Activated CD8-positive, alpha-beta memory T cell treated with anti-CD3 and anti-CD28 coated beads for 36 hours (primary cell): ENCODE results near the gene HSD3B1. TPM values are rescaled to one million over a fixed set of nuclear protein-coding genes. Genes with fewer than 3 reads are reported as not detected.

Source experiments
- CTCF ChIA-PET: fragments of 350-600 bp; sonication (Branson Sonifier 250); formaldehyde crosslinking; loops from one replicate; lab custom pipeline; 2021; ENCODE audit warnings: antibody characterized with exemption; lab: Charles Lee
- POLR2A ChIA-PET: fragments of 350-600 bp; sonication (Branson Sonifier 250); formaldehyde crosslinking; loops from one replicate; lab custom pipeline; 2021; ENCODE audit warnings: antibody characterized with exemption; lab: Charles Lee
- total RNA-seq, 2 experiments: library from RNA; stranded (reverse); gene quantifications; one replicate each; pipeline ENCODE4 v1.2.3, GENCODE V29; 2021

HSD3B1 gene
- total RNA-seq: not detected

DNA sequence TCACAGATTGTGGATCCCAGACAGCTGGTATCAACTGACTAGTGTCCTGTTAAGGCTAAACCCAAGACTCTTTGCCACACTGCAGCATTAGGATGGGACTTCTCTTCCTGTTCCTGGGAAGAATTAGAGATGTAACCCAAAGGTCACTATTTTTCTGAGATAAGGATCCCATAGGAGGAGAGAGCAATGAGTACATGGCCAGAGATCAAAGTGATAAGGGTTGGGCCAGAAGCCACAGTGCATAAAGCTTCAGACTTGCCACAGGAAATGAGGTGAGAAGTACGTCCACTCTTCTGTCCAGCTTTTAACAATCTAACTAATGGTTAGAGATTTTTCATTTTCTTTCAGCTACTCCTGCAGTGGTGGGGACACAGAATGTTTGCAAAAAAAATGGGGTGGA, at the start of gene HSD3B1:
HSD3B1 (plus strand) TSS at position 270 of the 400 bp plus-strand sequence. CDS start 267 bp downstream, outside the sequence.
- ChIA-PET POLR2A (no interaction called here), CTCF (no interaction called here)

- POLR2A ChIA-PET: no interaction called here
- CTCF ChIA-PET: no interaction called here
Measured at GRCh38 chr1:119462964-119463363, 44.0 kb upstream of the HSD3B1 start.

- POLR2A ChIA-PET: no interaction called here
- CTCF ChIA-PET: no interaction called here
Measured at GRCh38 chr1:119463569-119463968, 43.4 kb upstream of the HSD3B1 start.

DNA sequence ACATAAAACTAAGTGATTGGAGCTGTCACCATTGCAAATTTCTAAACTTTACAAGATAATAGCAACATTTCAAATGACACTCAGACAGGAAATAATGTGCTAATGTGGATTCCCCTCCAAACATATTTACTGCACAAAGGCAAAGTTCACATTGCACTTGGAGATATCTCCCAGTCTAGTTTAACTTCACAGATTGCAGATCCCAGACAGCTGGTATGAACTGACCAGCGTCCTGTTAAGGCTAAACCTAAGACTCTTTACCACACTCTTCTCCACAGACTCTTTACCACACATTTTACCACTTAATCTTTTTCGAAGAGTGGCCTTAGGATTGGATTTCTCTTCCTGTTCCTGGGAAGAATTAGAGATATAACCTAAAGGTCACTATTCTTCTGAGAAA, 40.6 kb upstream of the HSD3B1 start:
- ChIA-PET POLR2A (no interaction called here), CTCF (no interaction called here)

DNA sequence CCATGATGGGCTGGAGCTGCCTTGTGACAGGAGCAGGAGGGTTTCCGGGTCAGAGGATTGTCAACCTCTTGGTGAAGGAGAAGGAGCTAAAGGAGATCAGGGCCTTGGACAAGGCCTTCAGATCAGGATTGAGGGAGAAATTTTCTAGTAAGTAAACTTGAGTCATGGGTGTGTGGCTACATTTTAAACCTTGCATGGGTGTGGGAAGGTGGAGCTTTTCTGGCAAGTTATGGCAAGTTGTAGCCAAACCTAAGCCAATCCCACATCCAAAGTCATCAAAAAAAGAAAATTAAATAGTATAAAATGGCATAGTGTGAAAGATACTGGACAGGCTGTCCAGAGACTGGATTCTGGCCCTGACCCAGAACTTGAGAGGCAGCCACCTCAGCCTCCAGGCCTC, 39.8 kb upstream of the HSD3B1 start:
- ChIA-PET CTCF (no interaction called here), POLR2A (no interaction called here)

DNA sequence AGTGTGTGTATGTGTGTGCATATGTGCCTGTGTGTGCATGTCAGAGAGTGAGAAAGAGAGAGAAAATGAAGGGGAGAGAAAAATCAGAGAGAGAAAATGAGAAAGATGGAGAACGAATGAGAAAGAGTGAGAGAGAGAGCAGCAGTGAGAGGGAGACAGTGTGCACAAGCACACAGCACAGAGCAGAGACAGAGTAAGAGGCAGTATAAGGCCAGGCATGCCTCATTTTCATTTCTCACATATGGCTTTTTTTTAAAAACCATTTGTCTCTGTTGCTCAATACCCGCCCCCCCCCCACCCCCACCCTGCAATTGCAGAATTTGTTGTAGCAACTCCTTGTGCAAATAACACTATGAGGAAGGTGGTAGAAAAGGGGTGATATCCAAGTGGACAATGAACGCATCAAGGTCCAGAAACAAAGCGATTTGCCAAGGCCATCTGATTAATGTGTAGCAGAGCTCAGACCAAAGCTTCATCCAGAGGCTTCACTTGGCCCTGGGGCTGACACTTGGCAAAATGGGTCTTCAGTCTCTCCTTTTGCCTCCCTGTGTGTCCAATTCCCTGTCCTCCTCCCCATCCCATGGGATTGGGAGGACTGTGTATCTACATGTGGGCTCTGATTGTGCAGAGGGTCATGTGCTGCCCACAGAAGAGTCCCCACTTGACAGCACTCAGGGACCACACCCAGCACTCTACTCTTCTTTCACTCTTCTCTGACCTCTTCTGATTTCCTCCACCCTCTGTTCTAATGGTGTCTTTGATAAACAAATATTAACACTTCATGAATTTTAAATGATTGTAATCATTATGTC, 38.9 kb upstream of the HSD3B1 start:
- ChIA-PET CTCF (no interaction called here), POLR2A (no interaction called here)

DNA sequence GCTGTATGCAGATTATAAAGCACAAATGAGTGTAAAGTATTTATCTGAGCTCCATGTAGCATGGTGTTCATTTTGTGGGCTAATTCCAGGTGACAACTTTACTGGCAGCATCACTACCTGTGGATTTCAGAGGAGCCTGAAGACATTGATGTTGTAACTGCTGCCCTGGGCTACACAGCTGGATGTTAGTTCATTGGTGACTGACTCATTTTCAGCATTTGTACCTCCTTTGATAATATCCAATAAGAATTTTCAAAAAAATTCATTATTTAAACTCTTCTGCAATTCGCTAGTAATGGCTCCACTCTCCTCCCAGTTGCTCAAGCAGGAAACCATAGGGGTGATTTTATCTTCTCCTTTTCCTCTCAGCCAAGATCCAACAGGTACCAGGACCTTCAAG, 37.3 kb upstream of the HSD3B1 start:
- CTCF ChIA-PET: no interaction called here
- POLR2A ChIA-PET: no interaction called here

GRCh38 chr1:119470377-119470776, 36.6 kb upstream of the HSD3B1 start:
- POLR2A ChIA-PET: no interaction called here

DNA sequence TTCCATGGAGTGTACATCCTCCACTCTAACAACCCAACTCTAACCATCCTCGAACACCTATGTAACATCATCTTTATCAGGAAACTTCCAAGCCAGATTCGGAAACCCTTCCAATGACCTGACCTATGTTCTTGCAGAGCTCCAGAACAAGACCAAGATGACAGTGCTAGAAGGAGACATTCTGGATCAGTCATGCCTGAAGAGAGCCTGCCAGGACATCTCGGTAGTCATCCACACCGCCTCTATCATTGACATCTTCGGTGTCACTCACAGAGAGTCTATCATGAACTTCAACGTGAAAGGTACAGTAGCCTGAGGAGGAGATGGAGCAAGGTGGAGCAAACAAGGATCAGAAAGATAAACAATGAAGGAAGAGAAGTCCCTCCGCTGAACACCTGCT, 36.1 kb upstream of the HSD3B1 start:
- CTCF ChIA-PET: no interaction called here

More at GRCh38 chr1:119470377-119470776, 36.6 kb upstream of the HSD3B1 start:
- CTCF ChIA-PET: no interaction called here

DNA sequence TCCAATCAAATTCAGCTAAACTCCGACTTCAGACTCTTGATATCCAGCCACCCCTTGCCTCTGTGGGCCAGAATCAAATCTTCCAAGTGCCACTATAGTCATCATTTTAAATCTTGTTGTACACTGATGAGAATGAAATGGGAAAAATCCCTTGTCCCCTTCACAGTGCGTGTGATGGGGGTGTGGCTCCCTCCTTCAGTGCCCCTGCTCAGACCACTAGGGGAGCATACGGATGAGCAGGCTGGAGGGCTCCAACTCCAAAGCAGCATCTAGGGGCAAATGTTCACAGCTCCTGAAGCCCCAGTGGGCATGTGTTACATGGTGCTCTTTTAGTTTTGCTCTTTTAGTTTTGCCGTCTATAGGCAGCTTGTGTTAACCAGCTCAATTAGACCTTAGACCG, 35.4 kb upstream of the HSD3B1 start:
- POLR2A ChIA-PET: no interaction called here
- CTCF ChIA-PET: no interaction called here

More for the DNA sequence above, 36.1 kb upstream of the HSD3B1 start:
- POLR2A ChIA-PET: no interaction called here

DNA sequence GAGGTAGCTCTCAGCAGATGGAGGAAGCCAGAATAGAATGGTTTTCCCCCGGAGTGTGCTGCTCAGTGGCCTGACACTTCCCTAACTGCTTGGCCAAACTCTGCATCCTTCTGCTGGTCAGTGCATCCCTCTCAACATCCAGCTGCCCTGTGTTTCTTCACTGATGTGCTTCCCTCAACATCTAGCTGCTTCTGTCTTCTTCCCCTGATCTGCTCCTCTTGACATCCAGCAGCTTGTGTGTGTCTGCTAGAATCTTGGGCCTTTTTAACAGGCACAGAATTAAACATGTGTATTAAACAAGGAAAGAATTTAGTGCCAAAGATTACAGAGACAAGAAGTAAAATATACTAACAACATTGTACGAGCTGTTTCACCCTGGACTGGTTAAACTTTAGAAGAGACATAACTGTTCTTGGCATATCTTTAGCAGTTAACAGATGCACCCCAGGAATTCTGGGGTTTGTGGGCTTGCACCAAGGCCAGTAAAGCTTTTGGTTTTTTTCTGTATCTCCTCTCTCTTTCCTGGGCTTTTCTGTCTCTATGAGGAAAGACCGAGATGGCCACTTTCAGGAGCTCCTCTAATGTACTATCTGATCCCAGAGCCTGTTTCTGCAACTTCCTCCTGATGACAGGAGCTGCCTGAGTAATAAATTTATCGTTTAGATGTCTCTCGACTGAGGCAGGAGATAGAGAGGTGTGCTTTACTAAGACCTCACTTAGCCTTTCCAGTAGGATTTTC, 34.8 kb upstream of the HSD3B1 start:
- POLR2A ChIA-PET: no interaction called here
- CTCF ChIA-PET: no interaction called here

DNA sequence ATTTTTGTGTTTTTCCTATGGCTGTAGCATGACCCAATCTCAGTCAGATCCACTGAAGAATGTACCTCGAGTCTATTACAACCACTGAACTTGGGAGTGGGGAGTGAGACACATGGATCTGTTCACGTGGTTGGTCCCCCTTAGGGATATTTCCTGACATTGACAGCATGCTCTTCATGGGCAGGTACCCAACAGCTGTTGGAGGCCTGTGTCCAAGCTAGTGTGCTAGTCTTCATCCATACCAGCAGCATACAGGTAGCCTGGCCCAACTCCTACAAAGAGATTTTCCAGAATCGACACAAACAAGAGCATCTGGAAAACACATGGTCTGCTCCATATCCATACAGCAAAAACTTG, 34.2 kb upstream of the HSD3B1 start:
- ChIA-PET POLR2A (no interaction called here), CTCF (no interaction called here)

DNA sequence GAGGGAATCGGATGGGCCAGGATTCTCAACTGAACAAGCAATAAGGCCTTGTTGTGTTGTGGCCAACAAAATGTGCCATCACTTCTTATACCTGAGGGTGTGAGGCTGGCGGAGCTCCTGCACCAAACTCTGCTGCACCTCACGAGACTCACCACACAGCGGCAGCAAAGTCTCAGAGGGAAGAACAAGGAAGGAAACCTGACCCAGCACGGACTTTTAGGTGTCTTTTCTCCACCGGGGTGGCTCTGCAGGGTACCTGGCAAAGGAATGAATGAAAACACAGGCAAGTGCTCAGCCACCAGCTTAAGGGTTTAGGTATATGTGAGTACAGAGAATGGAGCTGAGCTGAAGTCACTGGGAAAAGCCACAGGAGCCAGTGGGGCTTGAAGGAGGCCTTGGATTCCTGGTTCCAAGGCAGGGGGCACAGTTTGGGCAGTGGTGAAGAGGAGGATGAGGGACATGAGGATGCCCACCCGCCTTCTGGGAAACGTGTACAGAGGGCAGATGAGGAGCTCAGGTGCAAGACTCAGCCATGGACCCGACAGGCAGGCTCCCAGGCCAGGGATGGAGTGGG, 31.1 kb upstream of the HSD3B1 start:
- POLR2A ChIA-PET: no interaction called here
- CTCF ChIA-PET: no interaction called here

- POLR2A ChIA-PET: no interaction called here
- CTCF ChIA-PET: no interaction called here
Measured at GRCh38 chr1:119477710-119478109, 29.3 kb upstream of the HSD3B1 start.

DNA sequence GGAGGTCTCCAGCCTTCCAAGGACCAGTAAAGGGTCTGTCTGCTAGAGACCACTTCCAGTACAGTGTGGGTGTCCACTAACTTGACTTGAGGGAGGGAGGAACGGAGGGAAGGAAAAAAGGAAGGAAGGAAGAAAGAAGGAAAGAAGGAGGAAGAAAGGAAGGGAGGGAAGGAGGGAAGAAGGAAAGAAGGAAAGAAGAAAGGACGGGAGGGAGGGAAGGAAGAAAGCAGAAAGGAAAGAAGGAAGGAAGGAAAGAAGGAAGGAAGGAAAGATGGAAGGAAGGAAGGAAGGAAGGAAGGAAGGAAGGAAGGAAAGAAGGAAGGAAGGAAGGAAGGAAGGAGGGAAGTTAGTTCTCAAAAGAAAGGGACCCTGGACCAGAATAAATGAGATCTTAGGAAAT, 26.8 kb upstream of the HSD3B1 start:
- POLR2A ChIA-PET: no interaction called here
- CTCF ChIA-PET: no interaction called here

DNA sequence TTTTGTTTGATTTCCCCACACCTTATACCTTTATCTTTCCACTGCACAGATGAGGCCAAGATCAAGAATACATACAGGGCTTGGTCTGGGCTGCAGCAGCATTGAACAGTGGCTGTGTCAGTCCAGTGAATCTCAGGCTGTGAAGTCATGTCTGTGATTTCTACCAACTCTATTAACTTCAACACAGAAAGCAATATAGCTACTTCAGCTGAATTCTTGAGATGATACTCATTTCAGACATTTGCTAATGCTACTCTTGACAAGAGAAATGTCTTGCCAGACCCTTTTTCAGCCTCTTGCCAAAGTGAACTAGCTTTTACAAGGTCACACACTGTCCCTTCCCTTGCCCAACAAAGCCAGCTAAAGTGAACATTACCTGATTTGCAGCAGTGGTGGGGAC, 25.1 kb upstream of the HSD3B1 start:
- ChIA-PET POLR2A (no interaction called here), CTCF (no interaction called here)

DNA sequence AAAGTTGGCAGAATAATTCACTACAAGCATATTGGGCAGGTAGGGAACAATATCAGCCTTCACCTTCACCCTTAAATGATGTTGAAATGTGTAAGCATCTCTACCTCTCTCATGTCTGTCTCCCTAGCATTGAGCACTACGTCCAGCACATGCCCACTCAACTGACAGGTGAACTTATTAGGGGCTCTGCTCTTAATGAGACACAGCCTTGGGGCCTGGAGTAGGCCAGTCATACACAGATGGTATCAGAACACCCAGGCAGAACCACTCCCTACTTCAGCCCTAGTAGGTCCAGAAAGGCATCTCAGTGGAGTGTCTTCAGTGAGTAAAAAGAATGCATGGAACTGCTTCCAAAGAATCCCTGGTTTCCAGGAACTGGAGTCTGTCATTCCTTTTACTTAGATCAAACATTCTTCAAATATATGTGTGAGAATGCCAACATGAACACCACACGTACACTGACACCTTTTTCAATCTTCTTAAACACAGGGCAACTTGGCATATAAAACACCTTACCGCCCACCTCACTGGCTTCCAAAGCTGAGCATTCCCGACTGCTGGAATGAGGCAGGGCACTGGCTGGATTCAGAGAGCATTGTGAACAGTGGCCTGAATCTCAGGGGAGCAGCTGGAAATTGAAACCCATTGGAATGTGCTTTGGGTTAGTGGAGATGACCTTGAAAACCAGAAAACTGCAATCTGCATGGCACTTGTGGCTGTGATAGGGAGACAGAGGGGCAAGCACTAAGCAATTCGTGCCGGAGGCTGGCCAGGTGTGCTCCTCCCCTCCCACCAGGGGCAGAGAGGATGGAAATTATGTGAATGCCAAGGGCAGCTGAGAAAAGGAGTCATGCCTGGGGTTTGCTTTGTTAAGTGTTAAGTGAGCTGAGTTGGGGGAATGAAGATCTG, 24.2 kb upstream of the HSD3B1 start:
- ChIA-PET POLR2A (no interaction called here), CTCF (no interaction called here)

- ChIA-PET POLR2A (no interaction called here), CTCF (no interaction called here)
Measured at GRCh38 chr1:119483441-119484200, 23.4 kb upstream of the HSD3B1 start.

GRCh38 chr1:119485201-119485600, 21.8 kb upstream of the HSD3B1 start:
- ChIA-PET POLR2A (no interaction called here), CTCF (no interaction called here)
